ENCODE results near the gene ZNG1B.
"Not testable (repeated sequence)": the region's sequence is repeated elsewhere in the genome, so short reads cannot be mapped to it uniquely, and the experiment has no call there.

DNA sequence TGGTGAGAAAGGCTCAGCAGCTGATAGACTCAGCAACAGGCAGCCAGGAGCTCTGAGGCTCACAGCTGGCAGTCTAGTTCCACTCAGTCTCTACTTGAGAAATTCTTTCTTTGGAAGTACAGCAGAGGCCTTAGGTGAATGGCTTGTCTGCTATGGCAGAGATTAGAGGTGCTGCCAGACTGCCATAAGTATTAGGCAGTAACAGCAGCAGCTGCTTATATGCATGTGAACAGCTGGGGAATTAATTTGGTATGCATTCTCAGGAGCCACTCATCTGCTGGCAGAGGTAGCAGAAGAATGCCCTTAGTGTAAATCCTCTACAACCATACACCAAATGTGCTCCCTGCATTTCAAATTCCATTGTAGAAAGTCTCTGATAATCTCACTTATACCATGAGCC lies 28.3 kb downstream of the ZNG1B start:
- not testable (repeated sequence) for TF ChIP-seq RFX1 (IDR thresholded peaks at IDR 0.05); POLR2A (IDR thresholded peaks at IDR 0.05; ENCODE audit: insufficient read depth in 1 of 2, low read depth in 2 of 2, low read length in 2 of 2); E2F5 (CRISPR knock-in tag; conservative IDR thresholded peaks at IDR 0.05); IRF2 (CRISPR knock-in tag; IDR thresholded peaks at IDR 0.05); ZNF232 (CRISPR knock-in tag; IDR thresholded peaks at IDR 0.05; ENCODE audit: borderline replicate concordance)
- TF ChIP-seq, protein P1, sequence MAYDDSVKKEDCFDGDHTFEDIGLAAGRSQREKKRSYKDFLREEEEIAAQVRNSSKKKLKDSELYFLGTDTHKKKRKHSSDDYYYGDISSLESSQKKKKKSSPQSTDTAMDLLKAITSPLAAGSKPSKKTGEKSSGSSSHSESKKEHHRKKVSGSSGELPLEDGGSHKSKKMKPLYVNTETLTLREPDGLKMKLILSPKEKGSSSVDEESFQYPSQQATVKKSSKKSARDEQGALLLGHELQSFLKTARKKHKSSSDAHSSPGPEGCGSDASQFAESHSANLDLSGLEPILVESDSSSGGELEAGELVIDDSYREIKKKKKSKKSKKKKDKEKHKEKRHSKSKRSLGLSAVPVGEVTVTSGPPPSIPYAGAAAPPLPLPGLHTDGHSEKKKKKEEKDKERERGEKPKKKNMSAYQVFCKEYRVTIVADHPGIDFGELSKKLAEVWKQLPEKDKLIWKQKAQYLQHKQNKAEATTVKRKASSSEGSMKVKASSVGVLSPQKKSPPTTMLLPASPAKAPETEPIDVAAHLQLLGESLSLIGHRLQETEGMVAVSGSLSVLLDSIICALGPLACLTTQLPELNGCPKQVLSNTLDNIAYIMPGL (CRISPR knock-in tag; IDR thresholded peaks at IDR 0.05; ENCODE audit: borderline replicate concordance in 1 of 2, low read depth in 1 of 2): not testable (repeated sequence)
- TF ChIP-seq, protein P2, sequence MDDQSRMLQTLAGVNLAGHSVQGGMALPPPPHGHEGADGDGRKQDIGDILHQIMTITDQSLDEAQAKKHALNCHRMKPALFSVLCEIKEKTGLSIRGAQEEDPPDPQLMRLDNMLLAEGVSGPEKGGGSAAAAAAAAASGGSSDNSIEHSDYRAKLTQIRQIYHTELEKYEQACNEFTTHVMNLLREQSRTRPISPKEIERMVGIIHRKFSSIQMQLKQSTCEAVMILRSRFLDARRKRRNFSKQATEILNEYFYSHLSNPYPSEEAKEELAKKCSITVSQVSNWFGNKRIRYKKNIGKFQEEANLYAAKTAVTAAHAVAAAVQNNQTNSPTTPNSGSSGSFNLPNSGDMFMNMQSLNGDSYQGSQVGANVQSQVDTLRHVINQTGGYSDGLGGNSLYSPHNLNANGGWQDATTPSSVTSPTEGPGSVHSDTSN (CRISPR knock-in tag; IDR thresholded peaks at IDR 0.05; ENCODE audit: borderline replicate concordance): not testable (repeated sequence)
- TF ChIP-seq, protein P3, sequence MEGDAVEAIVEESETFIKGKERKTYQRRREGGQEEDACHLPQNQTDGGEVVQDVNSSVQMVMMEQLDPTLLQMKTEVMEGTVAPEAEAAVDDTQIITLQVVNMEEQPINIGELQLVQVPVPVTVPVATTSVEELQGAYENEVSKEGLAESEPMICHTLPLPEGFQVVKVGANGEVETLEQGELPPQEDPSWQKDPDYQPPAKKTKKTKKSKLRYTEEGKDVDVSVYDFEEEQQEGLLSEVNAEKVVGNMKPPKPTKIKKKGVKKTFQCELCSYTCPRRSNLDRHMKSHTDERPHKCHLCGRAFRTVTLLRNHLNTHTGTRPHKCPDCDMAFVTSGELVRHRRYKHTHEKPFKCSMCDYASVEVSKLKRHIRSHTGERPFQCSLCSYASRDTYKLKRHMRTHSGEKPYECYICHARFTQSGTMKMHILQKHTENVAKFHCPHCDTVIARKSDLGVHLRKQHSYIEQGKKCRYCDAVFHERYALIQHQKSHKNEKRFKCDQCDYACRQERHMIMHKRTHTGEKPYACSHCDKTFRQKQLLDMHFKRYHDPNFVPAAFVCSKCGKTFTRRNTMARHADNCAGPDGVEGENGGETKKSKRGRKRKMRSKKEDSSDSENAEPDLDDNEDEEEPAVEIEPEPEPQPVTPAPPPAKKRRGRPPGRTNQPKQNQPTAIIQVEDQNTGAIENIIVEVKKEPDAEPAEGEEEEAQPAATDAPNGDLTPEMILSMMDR (CRISPR knock-in tag; IDR thresholded peaks at IDR 0.05): not testable (repeated sequence)
